ENCODE measurements around the gene SCGB1D1.

Gene SCGB1D1

DNA sequence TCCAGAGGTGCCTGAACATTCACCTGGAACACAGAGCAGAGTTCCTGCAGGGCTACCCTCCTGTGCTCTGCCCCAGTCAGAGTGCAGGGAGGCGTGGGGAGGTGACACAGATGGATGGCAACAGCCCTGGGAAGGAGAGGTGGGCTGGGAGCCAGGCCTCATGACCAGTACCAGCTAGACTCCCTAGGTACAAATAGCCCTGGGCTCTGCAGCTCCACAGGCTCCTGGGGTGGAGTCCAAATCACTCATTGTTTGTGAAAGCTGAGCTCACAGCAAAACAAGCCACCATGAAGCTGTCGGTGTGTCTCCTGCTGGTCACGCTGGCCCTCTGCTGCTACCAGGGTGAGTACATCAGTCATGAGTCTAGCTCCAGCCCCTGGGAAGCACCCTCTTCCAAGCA lies 52.0 kb downstream of the SCGB1D1 start, which contains the start of gene SCGB1D2 (continued):
- TF ChIP-seq, protein P1, sequence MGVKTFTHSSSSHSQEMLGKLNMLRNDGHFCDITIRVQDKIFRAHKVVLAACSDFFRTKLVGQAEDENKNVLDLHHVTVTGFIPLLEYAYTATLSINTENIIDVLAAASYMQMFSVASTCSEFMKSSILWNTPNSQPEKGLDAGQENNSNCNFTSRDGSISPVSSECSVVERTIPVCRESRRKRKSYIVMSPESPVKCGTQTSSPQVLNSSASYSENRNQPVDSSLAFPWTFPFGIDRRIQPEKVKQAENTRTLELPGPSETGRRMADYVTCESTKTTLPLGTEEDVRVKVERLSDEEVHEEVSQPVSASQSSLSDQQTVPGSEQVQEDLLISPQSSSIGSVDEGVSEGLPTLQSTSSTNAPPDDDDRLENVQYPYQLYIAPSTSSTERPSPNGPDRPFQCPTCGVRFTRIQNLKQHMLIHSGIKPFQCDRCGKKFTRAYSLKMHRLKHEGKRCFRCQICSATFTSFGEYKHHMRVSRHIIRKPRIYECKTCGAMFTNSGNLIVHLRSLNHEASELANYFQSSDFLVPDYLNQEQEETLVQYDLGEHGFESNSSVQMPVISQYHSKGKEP (tag by site-specific recombination; IDR thresholded peaks at IDR 0.05): no peak
- TF ChIP-seq TCF7L2 (IDR thresholded peaks at IDR 0.05; ENCODE audit: borderline replicate concordance, low read depth, low read length) (no peak), ZNF677 (tag by site-specific recombination; IDR thresholded peaks at IDR 0.05) (no peak), RBAK (tag by site-specific recombination; IDR thresholded peaks at IDR 0.05) (no peak), ZNF621 (tag by site-specific recombination; IDR thresholded peaks at IDR 0.05) (no peak), SCRT1 (tag by site-specific recombination; IDR thresholded peaks at IDR 0.05; ENCODE audit: borderline replicate concordance) (no peak), ZFP37 (tag by site-specific recombination; IDR thresholded peaks at IDR 0.05) (no peak), TRIM28 (IDR thresholded peaks at IDR 0.05; ENCODE audit: borderline replicate concordance, low read length) (no peak; the same call in 1 of the 2 replicates), ZNF121 (tag by site-specific recombination; IDR thresholded peaks at IDR 0.05) (no peak), ZNF221 (tag by site-specific recombination; IDR thresholded peaks at IDR 0.05; ENCODE audit: borderline replicate concordance) (no peak), ZNF112 (tag by site-specific recombination; IDR thresholded peaks at IDR 0.05) (no peak), ZNF302 (tag by site-specific recombination; IDR thresholded peaks at IDR 0.05; ENCODE audit: low read depth) (no peak), GFI1B (tag by site-specific recombination; IDR thresholded peaks at IDR 0.05) (no peak), ZNF560 (tag by site-specific recombination; IDR thresholded peaks at IDR 0.05; ENCODE audit: borderline replicate concordance) (no peak), ZNF830 (tag by site-specific recombination; IDR thresholded peaks at IDR 0.05; ENCODE audit: low read depth) (no peak), ZNF404 (tag by site-specific recombination; IDR thresholded peaks at IDR 0.05) (no peak), ZFP69B (tag by site-specific recombination; IDR thresholded peaks at IDR 0.05) (no peak), YY1 (tag by site-specific recombination; IDR thresholded peaks at IDR 0.05) (no peak), ZNF654 (tag by site-specific recombination; IDR thresholded peaks at IDR 0.05; ENCODE audit: low read depth) (no peak), ZBTB1 (tag by site-specific recombination; IDR thresholded peaks at IDR 0.05) (no peak), ZNF394 (tag by site-specific recombination; IDR thresholded peaks at IDR 0.05; ENCODE audit: borderline replicate concordance) (no peak; the same call in 1 of the 2 replicates), SALL2 (tag by site-specific recombination; IDR thresholded peaks at IDR 0.05; ENCODE audit: borderline replicate concordance) (no peak), ZNF248 (tag by site-specific recombination; IDR thresholded peaks at IDR 0.05) (no peak), ZNF600 (tag by site-specific recombination; IDR thresholded peaks at IDR 0.05) (peak; percentile 87), PRDM1 (tag by site-specific recombination; IDR thresholded peaks at IDR 0.05) (no peak), ZNF138 (tag by site-specific recombination; IDR thresholded peaks at IDR 0.05; ENCODE audit: borderline replicate concordance) (no peak), OSR2 (tag by site-specific recombination; IDR thresholded peaks at IDR 0.05) (peak; percentile 84), ZNF837 (tag by site-specific recombination; IDR thresholded peaks at IDR 0.05) (no peak), KLF7 (tag by site-specific recombination; IDR thresholded peaks at IDR 0.05; ENCODE audit: borderline replicate concordance) (no peak), ZBTB48 (tag by site-specific recombination; IDR thresholded peaks at IDR 0.05) (peak; percentile 60; the same call in 1 of the 2 replicates), KLF16 (tag by site-specific recombination; IDR thresholded peaks at IDR 0.05) (no peak), GLIS1 (tag by site-specific recombination; IDR thresholded peaks at IDR 0.05) (peak; percentile 79), ZSCAN23 (tag by site-specific recombination; IDR thresholded peaks at IDR 0.05) (no peak)
- TF ChIP-seq, protein P2, sequence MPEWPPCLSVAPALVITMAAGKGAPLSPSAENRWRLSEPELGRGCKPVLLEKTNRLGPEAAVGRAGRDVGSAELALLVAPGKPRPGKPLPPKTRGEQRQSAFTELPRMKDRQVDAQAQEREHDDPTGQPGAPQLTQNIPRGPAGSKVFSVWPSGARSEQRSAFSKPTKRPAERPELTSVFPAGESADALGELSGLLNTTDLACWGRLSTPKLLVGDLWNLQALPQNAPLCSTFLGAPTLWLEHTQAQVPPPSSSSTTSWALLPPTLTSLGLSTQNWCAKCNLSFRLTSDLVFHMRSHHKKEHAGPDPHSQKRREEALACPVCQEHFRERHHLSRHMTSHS (tag by site-specific recombination; IDR thresholded peaks at IDR 0.05): no peak
- TF ChIP-seq, protein P3, sequence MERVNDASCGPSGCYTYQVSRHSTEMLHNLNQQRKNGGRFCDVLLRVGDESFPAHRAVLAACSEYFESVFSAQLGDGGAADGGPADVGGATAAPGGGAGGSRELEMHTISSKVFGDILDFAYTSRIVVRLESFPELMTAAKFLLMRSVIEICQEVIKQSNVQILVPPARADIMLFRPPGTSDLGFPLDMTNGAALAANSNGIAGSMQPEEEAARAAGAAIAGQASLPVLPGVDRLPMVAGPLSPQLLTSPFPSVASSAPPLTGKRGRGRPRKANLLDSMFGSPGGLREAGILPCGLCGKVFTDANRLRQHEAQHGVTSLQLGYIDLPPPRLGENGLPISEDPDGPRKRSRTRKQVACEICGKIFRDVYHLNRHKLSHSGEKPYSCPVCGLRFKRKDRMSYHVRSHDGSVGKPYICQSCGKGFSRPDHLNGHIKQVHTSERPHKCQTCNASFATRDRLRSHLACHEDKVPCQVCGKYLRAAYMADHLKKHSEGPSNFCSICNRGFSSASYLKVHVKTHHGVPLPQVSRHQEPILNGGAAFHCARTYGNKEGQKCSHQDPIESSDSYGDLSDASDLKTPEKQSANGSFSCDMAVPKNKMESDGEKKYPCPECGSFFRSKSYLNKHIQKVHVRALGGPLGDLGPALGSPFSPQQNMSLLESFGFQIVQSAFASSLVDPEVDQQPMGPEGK (tag by site-specific recombination; IDR thresholded peaks at IDR 0.05): no peak
- TF ChIP-seq, protein P4, sequence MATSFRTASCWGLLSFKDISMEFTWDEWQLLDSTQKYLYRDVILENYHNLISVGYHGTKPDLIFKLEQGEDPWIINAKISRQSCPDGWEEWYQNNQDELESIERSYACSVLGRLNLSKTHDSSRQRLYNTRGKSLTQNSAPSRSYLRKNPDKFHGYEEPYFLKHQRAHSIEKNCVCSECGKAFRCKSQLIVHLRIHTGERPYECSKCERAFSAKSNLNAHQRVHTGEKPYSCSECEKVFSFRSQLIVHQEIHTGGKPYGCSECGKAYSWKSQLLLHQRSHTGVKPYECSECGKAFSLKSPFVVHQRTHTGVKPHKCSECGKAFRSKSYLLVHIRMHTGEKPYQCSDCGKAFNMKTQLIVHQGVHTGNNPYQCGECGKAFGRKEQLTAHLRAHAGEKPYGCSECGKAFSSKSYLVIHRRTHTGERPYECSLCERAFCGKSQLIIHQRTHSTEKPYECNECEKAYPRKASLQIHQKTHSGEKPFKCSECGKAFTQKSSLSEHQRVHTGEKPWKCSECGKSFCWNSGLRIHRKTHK (tag by site-specific recombination; IDR thresholded peaks at IDR 0.05): no peak
- TF ChIP-seq, protein P5, sequence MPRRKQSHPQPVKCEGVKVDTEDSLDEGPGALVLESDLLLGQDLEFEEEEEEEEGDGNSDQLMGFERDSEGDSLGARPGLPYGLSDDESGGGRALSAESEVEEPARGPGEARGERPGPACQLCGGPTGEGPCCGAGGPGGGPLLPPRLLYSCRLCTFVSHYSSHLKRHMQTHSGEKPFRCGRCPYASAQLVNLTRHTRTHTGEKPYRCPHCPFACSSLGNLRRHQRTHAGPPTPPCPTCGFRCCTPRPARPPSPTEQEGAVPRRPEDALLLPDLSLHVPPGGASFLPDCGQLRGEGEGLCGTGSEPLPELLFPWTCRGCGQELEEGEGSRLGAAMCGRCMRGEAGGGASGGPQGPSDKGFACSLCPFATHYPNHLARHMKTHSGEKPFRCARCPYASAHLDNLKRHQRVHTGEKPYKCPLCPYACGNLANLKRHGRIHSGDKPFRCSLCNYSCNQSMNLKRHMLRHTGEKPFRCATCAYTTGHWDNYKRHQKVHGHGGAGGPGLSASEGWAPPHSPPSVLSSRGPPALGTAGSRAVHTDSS (tag by site-specific recombination; IDR thresholded peaks at IDR 0.05): no peak

Data from HEK293 (cell line).